D341Med (cell line): ENCODE measurements around the gene RPS8.
"Not testable (repeated sequence)": the region's sequence is repeated elsewhere in the genome, so short reads cannot be mapped to it uniquely, and the experiment has no call there.

ENCODE experiments used
- DNase-seq: peaks from one replicate; pipeline ENCODE4 v3.0.0; 2012; ENCODE audit warnings: low spot score

Gene RPS8

GRCh38 chr1:44803062-44803311 lies 27.6 kb downstream of the RPS8 start:
- no peak for DNase-seq

GRCh38 chr1:44803312-44804095 lies 28.2 kb downstream of the RPS8 start:
- DNase-seq: no peak

GRCh38 chr1:44805311-44806024 lies 30.1 kb downstream of the RPS8 start:
- DNase-seq: no peak

- no peak for DNase-seq
These were observed 30.8 kb downstream of the RPS8 start for GRCh38 chr1:44806025-44806703.

GRCh38 chr1:44806704-44807363 lies 31.5 kb downstream of the RPS8 start, which contains the start of gene DYNLT4:
Gene DYNLT4 (minus strand): TSS chr1:44807351. CDS start chr1:44806668, 683 bp downstream.
- DNase-seq: no peak

GRCh38 chr1:44807364-44808062 lies 32.2 kb downstream of the RPS8 start:
- DNase-seq: no peak

- no peak for DNase-seq
These were observed 33.0 kb downstream of the RPS8 start, which contains the start of gene BTBD19 for GRCh38 chr1:44808063-44808937. Gene BTBD19 (plus strand): TSS chr1:44808523. CDS start chr1:44808821, 298 bp downstream.

- no peak for DNase-seq
These were observed 33.9 kb downstream of the RPS8 start for GRCh38 chr1:44808938-44809917.

- DNase-seq: no peak
These were observed 34.9 kb downstream of the RPS8 start for GRCh38 chr1:44810101-44810761.

GRCh38 chr1:44810762-44811105 lies 35.4 kb downstream of the RPS8 start:
- not testable (repeated sequence) for DNase-seq

- DNase-seq: no peak
These were observed 35.9 kb downstream of the RPS8 start for GRCh38 chr1:44811234-44811633.

- no peak for DNase-seq
These were observed 37.6 kb downstream of the RPS8 start for GRCh38 chr1:44812822-44813543.

GRCh38 chr1:44815926-44816325 lies 40.6 kb downstream of the RPS8 start:
- DNase-seq: not testable (repeated sequence)

- no peak for DNase-seq
These were observed 42.0 kb downstream of the RPS8 start for GRCh38 chr1:44817307-44817706.

- no peak for DNase-seq
These were observed 42.6 kb downstream of the RPS8 start for GRCh38 chr1:44817771-44818495.

GRCh38 chr1:44819196-44819607 lies 43.9 kb downstream of the RPS8 start:
- DNase-seq: no peak

- DNase-seq: peak; percentile 80
These were observed 44.4 kb downstream of the RPS8 start for GRCh38 chr1:44819608-44820327.
